Coronary artery (tissue), 2 donors: ENCODE data around the gene MYO5B.

Experiments used
- DNase-seq: peaks from one replicate; pipeline ENCODE4 v3.0.0-alpha.2; 2017; ENCODE audit warnings: low spot score
- H3K27ac ChIP-seq, 2 donors: fragments of 200-600 bp; sonication (generic); one replicate each; pipeline ENCODE4 v1.5.1; 2016 to 2019
- H3K4me3 ChIP-seq: fragments of 200-600 bp; sonication (generic); 2 replicates; pipeline ENCODE4 v1.5.1; 2016; ENCODE audit warnings: mild to moderate bottlenecking, moderate library complexity
- CTCF ChIP-seq: fragments of 200-600 bp; sonication (generic); IDR thresholded peaks from one replicate; pipeline ENCODE4 v1.5.1; 2019; ENCODE audit warnings: antibody characterized with exemption

The MYO5B gene

GRCh38 chr18:50189160-50189559 lies 5.8 kb downstream of the MYO5B start:
- DNase-seq: no peak
- TF ChIP-seq CTCF: no peak
- no peak overlapping the region for H3K27ac ChIP-seq
- no peak overlapping the region for H3K4me3 ChIP-seq

- H3K27ac ChIP-seq: no peak overlapping the region
Measured at GRCh38 chr18:50188652-50189051, 6.3 kb downstream of the MYO5B start.

GRCh38 chr18:50187659-50188058 lies 7.3 kb downstream of the MYO5B start:
- no peak overlapping the region for H3K4me3 ChIP-seq
- no peak for TF ChIP-seq CTCF
- no peak overlapping the region for H3K27ac ChIP-seq
- DNase-seq: no peak

More at GRCh38 chr18:50188652-50189051, 6.3 kb downstream of the MYO5B start:
- TF ChIP-seq CTCF: no peak
- no peak overlapping the region for H3K4me3 ChIP-seq
- no peak for DNase-seq

- no peak overlapping the region for H3K27ac ChIP-seq
- no peak for TF ChIP-seq CTCF
- H3K4me3 ChIP-seq: no peak overlapping the region
- DNase-seq: no peak
Measured at GRCh38 chr18:50186385-50186784, 8.6 kb downstream of the MYO5B start.

GRCh38 chr18:50183556-50183955 lies 11.4 kb downstream of the MYO5B start:
- no peak overlapping the region for H3K4me3 ChIP-seq
- H3K27ac ChIP-seq: no peak overlapping the region
- no peak for TF ChIP-seq CTCF
- no peak for DNase-seq

GRCh38 chr18:50182511-50182910 lies 12.4 kb downstream of the MYO5B start:
- no peak overlapping the region for H3K4me3 ChIP-seq
- no peak overlapping the region for H3K27ac ChIP-seq

More at GRCh38 chr18:50182511-50182910, 12.4 kb downstream of the MYO5B start:
- no peak for TF ChIP-seq CTCF
- no peak for DNase-seq
